Transverse colon (tissue), 4 donors: ENCODE measurements around the gene LMF1. TPM values are rescaled to one million over a fixed set of nuclear protein-coding genes. Genes with fewer than 3 reads are reported as not detected.

Source experiments
- DNase-seq: peaks from one replicate; pipeline ENCODE4 v3.0.0-alpha.2; 2019
- H3K27ac ChIP-seq, 4 donors: fragments of 200-600 bp; sonication (generic); 2 replicates each; pipeline ENCODE4 v1.5.1; 2016 to 2018; ENCODE audit warnings: inconsistent platforms in 4 of 4
- H3K27me3 ChIP-seq: fragments of 200-600 bp; sonication (generic); 2 replicates; pipeline ENCODE4 v1.5.1; 2017; ENCODE audit warnings: inconsistent platforms
- H3K36me3 ChIP-seq, 4 donors: fragments of 200-600 bp; sonication (generic); 2 replicates each; pipeline ENCODE4 v1.5.1; 2017 to 2019; ENCODE audit warnings: inconsistent platforms in 4 of 4
- H3K4me1 ChIP-seq, 4 donors: fragments of 200-600 bp; sonication (generic); 2 replicates each; pipeline ENCODE4 v1.5.1; 2017 to 2020; ENCODE audit warnings: inconsistent platforms in 4 of 4
- H3K4me3 ChIP-seq, 4 donors: fragments of 200-600 bp; sonication (generic); 1 replicate in 1 of 4; 2 replicates in 3 of 4; pipeline versions ENCODE4 v1.5.1 to v1.6.1; 2017 to 2019; ENCODE audit warnings: inconsistent platforms in 4 of 4
- H3K9me3 ChIP-seq, 2 donors: fragments of 200-600 bp; sonication (generic); 2 replicates each; pipeline ENCODE4 v1.5.1; 2017 to 2019; ENCODE audit warnings: inconsistent platforms in 2 of 2
- EP300 ChIP-seq: sonication (generic); formaldehyde crosslinking; IDR thresholded peaks from one replicate; pipeline ENCODE4 v1.6.1; 2017; ENCODE audit warnings: antibody characterized with exemption, low read depth
- POLR2A ChIP-seq: fragments of 450-650 bp; IDR thresholded peaks from one replicate; pipeline ENCODE4 v1.6.1; 2016; ENCODE audit warnings: antibody characterized with exemption, mild to moderate bottlenecking, moderate library complexity
- POLR2AphosphoS5 ChIP-seq, 3 donors: sonication (generic); formaldehyde crosslinking; IDR thresholded peaks; one replicate each; pipeline ENCODE4 v1.6.1; 2016; ENCODE audit warnings: antibody characterized with exemption in 3 of 3
- WGBS, 2 donors: methylation state at CpG; one replicate each; pipeline ENCODE4 v1.1.5; 2018; ENCODE audit warnings: low coverage in 1 of 2; 5-methylcytosine and 5-hydroxymethylcytosine counted together
- in situ Hi-C, 4 donors: fragments of 200-750 bp; cut with MboI; loops; one replicate each; pipeline versions ENCODE4 v1.15.0 to v1.15.1; 2017; ENCODE audit warnings: low sequenced_read_pairs in 3 of 4, low pct_ligation_motif_present in 1 of 4, low pct_unique_long_range_greater_than_20kb in 1 of 4
- intact Hi-C: fragments of 100-400 bp; cut with DNase I; formaldehyde crosslinking; loops from one replicate; pipeline ENCODE4 v1.15.1; 2023; ENCODE audit warnings: low total_unique reads
- total RNA-seq, 4 donors: library from RNA; depleted of rRNA; stranded (reverse); fragments of >200 nt; gene quantifications; one replicate each; pipeline ENCODE4 v1.1.0, GENCODE V29; 2016
- TF ChIP-seq, protein P1 (sequence below), 5 experiments: fragments of 200-600 bp in 3 of 5; fragments of 450-650 bp in 2 of 5; sonication (generic) in 3 of 5; IDR thresholded peaks; 1 replicate in 2 of 5; 2 replicates in 3 of 5; pipeline ENCODE4 v1.5.1; 2016 to 2017; ENCODE audit warnings: antibody characterized with exemption in 5 of 5, inconsistent platforms in 3 of 5, mild to moderate bottlenecking in 2 of 5, moderate library complexity in 1 of 5

The LMF1 gene
- total RNA-seq, 4 donors from 2014 or later: 15.9 to 34.8 (median 19.6) TPM

GRCh38 chr16:907842-908241 lies 62.9 kb downstream of the LMF1 start:
- in situ Hi-C loops (no loop called here), intact Hi-C loops (no loop called here)
- TF ChIP-seq POLR2A (no peak), POLR2AphosphoS5 (IDR thresholded peaks at IDR 0.05) (no peak), EP300 (no peak)
- TF ChIP-seq, protein P1, sequence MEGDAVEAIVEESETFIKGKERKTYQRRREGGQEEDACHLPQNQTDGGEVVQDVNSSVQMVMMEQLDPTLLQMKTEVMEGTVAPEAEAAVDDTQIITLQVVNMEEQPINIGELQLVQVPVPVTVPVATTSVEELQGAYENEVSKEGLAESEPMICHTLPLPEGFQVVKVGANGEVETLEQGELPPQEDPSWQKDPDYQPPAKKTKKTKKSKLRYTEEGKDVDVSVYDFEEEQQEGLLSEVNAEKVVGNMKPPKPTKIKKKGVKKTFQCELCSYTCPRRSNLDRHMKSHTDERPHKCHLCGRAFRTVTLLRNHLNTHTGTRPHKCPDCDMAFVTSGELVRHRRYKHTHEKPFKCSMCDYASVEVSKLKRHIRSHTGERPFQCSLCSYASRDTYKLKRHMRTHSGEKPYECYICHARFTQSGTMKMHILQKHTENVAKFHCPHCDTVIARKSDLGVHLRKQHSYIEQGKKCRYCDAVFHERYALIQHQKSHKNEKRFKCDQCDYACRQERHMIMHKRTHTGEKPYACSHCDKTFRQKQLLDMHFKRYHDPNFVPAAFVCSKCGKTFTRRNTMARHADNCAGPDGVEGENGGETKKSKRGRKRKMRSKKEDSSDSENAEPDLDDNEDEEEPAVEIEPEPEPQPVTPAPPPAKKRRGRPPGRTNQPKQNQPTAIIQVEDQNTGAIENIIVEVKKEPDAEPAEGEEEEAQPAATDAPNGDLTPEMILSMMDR (IDR thresholded peaks at IDR 0.05): no peak
- Histone ChIP-seq H3K9me3 (peaks cover 0 to 8% of the 10 kb centered on the region in 2 donors), H3K4me3 (no peak overlapping the region), H3K27ac (no peak overlapping the region), H3K36me3 (peaks cover 0 to 11% (median 0%) of the 10 kb centered on the region in 4 donors), H3K4me1 (no peaks in the 10 kb centered on the region), H3K27me3 (no peaks in the 10 kb centered on the region)
- WGBS, 2 donors: 93% methylated on average over 7 of the region's 7 CpGs; no CpG with 5 or more reads in 1 of the 2 donors
- DNase-seq: no peak

- 95% methylated on average over 15 of the region's 15 CpGs; no CpG with 5 or more reads in 1 of the 2 donors for WGBS, 2 donors
- Histone ChIP-seq H3K9me3 (peaks cover 0 to 8% of the 10 kb centered on the region in 2 donors), H3K4me3 (no peak overlapping the region), H3K4me1 (no peaks in the 10 kb centered on the region), H3K36me3 (peaks cover 0 to 11% (median 0%) of the 10 kb centered on the region in 4 donors), H3K27me3 (no peaks in the 10 kb centered on the region), H3K27ac (no peak overlapping the region)
- intact Hi-C loops: no loop called here
- DNase-seq: peak; percentile 17
- in situ Hi-C loops: no loop called here
- TF ChIP-seq POLR2AphosphoS5 (IDR thresholded peaks at IDR 0.05): no peak
Observed at GRCh38 chr16:907361-907760, 63.4 kb downstream of the LMF1 start.

DNA sequence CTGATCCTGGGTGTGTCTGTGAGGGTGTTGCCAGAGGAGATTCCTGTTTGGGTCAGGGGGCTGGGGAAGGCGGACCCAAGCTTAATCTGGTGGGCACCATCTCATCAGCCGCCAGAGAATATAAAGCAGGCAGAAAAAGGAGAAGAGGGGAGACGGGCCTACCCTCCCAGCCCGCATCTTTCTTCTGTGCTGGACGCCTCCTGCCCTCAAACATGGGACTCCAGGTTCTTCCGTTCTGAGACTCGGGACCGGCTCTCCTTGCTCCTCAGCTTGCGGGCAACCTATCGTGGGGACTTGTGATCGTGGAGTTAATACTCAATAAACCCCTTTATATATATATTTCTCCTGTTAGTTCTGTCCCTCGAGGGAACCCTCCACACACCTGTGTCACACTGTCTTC lies 64.5 kb downstream of the LMF1 start:
- H3K4me3 ChIP-seq: no peak overlapping the region
- H3K36me3 ChIP-seq: peaks cover 0 to 11% (median 0%) of the 10 kb centered on the region in 4 donors
- no peaks in the 10 kb centered on the region for H3K27me3 ChIP-seq
- WGBS, 2 donors: 90 to 95% methylated on average over 5 to 12 of the region's 12 CpGs
- TF ChIP-seq POLR2A (no peak), EP300 (no peak), POLR2AphosphoS5 (IDR thresholded peaks at IDR 0.05) (no peak)
- TF ChIP-seq, protein P1 (IDR thresholded peaks at IDR 0.05): no peak
- intact Hi-C loops: no loop called here
- H3K4me1 ChIP-seq: no peaks in the 10 kb centered on the region
- H3K27ac ChIP-seq: no peak overlapping the region
- DNase-seq: no peak
- H3K9me3 ChIP-seq: peaks cover 0 to 8% of the 10 kb centered on the region in 2 donors
- in situ Hi-C loops: no loop called here

- peaks cover 0 to 5% (median 0%) of the 10 kb centered on the region in 4 donors for H3K36me3 ChIP-seq
- WGBS, 2 donors: 89% methylated on average over 30 of the region's 32 CpGs; no CpG with 5 or more reads in 1 of the 2 donors
- H3K27me3 ChIP-seq: no peaks in the 10 kb centered on the region
- intact Hi-C loops: no loop called here
- no peak overlapping the region for H3K4me3 ChIP-seq
- no peak for TF ChIP-seq POLR2AphosphoS5 (IDR thresholded peaks at IDR 0.05)
- in situ Hi-C loops: no loop called here
- no peaks in the 10 kb centered on the region for H3K4me1 ChIP-seq
- peaks cover 0 to 3% of the 10 kb centered on the region in 2 donors for H3K9me3 ChIP-seq
- no peak overlapping the region for H3K27ac ChIP-seq
- DNase-seq: no peak
Observed at GRCh38 chr16:901715-902601, 68.8 kb downstream of the LMF1 start.

DNA sequence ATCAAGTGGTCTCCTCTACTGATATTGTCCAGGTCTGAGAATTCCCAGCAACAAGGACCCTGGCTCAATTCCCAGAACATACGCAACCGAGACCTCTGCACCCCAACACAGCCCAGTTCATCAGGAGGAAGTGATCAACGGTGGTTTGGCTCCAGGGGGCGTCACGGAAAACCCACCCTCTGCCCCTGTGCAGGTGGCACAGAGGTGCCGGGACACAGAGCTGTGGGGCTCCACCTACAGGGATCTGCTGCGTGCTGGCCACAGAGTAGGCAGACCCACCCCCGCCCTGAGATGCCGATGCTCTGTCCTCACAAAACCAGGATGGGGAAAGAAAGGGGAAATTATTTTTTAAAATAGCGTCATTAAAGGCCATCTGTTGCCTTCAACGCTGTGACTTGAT lies 69.6 kb downstream of the LMF1 start:
- 77% methylated on average over 2 to 11 of the region's 11 CpGs for WGBS, 2 donors

More for the DNA sequence above, 69.6 kb downstream of the LMF1 start:
- Histone ChIP-seq H3K27me3 (no peaks in the 10 kb centered on the region), H3K4me1 (no peaks in the 10 kb centered on the region), H3K27ac (no peak overlapping the region), H3K4me3 (no peak overlapping the region), H3K36me3 (no peaks in the 10 kb centered on the region), H3K9me3 (no peaks in the 10 kb centered on the region)
- in situ Hi-C loops (no loop called here), intact Hi-C loops (no loop called here)
- no peak for DNase-seq
- TF ChIP-seq POLR2AphosphoS5 (IDR thresholded peaks at IDR 0.05) (no peak), POLR2A (no peak), EP300 (no peak)
- TF ChIP-seq, protein P1 (IDR thresholded peaks at IDR 0.05): no peak
